ENCODE results near the gene NOTUM. TPM values are rescaled to one million over a fixed set of nuclear protein-coding genes. Genes with fewer than 3 reads are reported as not detected.

The NOTUM gene
- total RNA-seq, result not detected

DNA sequence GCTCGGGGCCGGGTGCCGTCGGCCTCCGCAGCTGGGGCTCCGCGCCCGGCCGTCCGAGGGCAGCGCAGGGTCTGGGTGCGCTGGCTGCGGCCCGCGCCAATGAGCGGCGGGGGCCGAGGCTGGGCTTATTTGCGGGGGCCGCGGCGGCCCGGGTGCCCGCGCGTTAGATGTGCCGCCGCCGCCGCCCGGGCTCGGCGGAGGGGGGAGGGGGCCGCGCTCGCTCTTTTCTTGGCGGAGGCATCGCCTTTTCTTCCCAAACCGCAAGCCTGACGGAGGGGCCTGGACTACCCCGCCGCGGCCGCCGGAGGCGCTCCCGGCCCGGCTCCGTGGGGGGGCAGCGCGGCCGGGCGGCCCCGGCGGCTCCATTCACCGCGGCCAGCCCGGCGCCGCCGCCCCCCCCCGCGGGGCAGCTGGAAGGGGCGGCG, at the start of gene NOTUM:
TSS of gene NOTUM (minus strand) at position 101 of the 425 bp plus-strand sequence. CDS start 278 bp downstream, outside the sequence.

DNA sequence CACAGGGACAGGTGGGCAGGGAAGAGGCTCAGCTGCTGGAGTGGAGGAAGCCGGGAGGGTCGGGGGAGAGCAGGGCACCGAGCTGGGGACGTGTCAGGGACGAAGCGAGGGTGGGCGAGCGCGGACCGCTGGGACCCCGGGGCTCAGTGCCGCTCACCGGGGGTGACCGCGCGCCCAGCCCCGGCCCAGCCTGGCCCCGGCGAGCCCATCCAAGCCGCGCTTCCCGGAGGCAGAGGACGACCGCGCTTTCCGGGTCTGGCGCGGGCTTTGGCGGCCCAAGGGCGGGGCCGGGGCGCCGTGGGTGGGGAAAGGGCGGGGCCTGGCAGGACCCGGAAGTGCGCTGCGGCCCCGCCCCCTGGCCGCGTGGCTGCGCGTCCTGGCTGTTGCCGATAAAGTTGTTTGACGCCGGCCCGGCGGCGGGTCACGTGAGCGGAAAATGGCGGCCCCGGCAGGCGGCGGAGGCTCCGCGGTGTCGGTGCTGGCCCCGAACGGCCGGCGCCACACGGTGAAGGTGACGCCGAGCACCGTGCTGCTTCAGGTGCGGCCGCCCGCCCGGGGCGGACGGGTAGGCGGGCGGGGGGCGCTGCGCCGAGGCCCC, 16.3 kb upstream of the NOTUM start, which contains the start of gene ASPSCR1:
TSS of gene ASPSCR1 (plus strand) at position 419 of the 598 bp plus-strand sequence. CDS start at position 437, 18 bp downstream.

DNA sequence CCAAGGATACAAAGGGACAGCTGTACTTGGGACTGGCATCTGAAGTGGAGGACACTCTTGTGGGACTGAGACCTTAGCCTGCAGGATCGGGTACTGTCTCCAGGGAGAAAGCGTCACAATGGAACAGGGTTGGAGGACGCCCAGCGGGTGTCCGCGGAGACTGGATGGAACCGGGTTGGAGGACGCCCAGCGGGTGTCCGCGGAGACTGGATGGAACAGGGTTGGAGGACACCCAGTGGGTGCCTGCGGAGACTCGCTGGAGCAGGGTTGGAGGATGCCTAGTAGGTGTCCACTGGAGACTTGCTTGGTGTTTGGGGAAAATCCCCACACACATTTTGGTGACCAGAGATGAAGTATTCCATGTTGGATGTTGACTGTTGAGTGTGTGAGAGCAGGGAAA, 13.8 kb downstream of the NOTUM start, which contains the start of gene MYADML2:
TSS of gene MYADML2 (minus strand) at position 45 of the 400 bp plus-strand sequence. CDS start 5,492 bp downstream, outside the sequence.

DNA sequence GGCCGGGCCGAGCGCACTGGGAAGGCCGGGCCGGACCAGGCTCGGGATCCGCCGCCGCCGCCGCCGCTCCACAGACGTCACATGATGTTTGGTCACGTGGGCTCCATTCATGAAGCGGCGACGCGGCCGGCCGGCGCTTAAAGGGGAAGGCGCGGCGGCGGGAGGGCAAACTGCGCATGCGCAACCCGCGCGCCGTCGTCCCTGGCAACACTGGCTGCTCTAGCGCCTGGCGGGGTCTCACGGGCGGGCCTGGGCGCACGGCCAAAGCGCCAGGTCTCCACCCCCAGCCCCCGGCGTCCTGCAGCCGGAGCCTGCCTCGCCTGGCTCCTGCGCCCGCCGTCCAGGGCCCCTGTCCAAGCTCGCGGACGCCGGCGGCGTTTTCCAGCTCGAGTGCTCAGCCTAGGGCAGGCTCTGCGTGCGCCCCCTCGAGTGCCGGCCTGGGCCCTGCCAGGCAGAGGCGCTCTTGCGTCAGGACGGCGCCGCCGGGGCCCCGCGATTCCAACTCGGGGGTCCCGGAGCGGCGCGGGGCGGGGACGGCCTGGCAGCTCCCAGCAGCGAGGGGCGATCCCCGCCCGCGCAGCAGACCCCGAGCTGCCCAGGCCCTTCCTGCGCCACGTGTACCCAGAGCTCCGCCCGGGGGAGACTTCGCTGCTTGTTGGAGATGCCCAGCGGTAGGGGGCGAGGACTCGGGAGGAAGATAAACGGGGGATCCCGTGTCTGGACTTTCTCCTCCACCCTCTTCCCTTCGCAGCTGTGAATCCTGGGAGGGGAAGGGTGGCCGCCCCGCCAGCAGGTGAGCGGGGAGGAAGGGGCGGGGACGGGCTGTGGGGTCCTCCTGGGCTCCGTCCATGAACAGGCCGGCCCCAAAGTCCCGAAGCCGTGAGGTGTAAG, 33.1 kb downstream of the NOTUM start, which contains the start of gene MAFG:
TSS of gene MAFG (minus strand) at position 83 of the 891 bp plus-strand sequence. CDS start 4,550 bp downstream, outside the sequence.

DNA sequence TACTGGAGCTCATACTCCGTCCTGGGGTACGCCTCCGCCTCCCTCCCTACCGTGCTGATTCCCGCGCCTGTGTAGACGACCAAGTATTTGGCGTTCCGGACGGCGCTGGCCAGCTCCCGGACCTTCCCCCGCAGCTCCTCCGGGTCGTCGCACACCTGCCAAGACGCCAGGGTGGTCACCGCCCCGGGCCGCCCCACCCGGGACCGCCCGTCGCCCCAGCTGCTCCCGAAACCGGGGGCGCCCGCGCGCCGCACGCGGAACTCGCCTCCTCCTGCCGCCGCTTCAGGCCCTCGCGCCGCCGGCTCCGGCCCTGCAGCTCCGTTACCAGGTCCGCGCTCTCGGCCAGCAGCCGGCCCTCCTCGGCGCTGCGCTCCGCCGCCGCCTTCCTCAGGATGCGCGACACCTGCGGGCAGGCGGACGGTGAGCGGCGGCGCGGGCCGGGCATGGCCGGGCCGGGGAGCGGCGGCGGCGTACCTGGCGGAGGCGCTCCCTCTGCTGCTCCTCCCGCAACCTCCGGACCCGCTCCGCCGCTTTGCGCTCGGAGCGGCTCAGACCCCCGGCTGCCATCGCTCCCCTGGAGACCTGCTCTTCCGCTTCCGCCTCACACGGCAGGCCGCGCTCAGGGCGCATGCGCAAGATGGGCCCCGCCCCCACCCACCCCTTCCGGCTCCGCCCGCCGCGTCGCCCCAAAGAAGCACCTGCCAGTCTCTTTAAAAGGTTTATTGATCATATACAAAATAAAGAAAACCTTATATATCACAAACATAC, 43.2 kb downstream of the NOTUM start, which contains the start of gene SIRT7:
TSS of gene SIRT7 (minus strand) at position 612 of the 768 bp plus-strand sequence. CDS start at position 567, 45 bp downstream.

DNA sequence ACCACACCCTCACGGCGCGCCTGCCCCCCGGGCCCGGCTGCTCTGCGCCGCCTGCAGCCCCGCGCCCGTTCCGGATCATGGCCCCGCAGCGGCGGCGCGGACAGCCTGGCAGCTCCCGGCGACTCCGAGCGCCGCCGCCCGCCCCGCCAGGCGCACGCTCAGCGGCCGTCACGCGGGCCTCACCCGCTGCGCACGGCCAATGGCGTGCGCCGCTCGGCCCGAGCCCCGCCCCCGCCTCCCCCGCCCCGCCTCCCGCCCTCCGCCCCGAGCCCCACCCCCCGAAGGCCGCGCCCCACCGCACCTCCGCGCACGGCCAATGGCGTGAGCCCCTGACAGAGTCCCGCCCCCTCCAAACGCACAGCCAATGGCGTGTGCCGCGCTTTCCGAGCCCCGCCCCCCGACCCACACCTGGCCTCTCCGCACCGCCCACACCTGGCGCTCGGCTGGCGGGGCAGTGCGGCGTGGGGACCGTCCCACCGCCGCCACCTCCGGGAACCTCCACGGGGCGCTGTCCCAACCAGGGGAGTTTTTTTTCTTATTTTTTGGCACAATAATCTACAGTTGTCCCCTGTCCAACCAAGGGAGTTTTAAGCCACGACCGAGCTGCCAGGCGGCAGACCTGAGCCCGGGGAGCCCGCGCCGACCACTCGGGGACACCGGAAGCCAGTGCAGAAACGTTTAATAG, 49.6 kb downstream of the NOTUM start, which contains the start of gene PCYT2:
TSS of gene PCYT2 (minus strand) at position 123 of the 685 bp plus-strand sequence. CDS start at position 79, 44 bp downstream.

Other genes starting within 250 kb of the NOTUM start
- gene SLC25A10, start 248.9 kb downstream of the NOTUM start, total RNA-seq, result 10 to 100 TPM; 12.7 to 27.6 TPM
- not detected for gene GCGR, start 157.0 kb downstream of the NOTUM start, total RNA-seq
- 10 to 100 TPM; 84.9 to 98.4 TPM for gene MCRIP1, start 127.9 kb downstream of the NOTUM start, total RNA-seq
- gene PPP1R27, start 126.1 kb downstream of the NOTUM start, total RNA-seq, result not detected
- 100 to 1,000 TPM; 383 to 481 TPM for gene P4HB, start 100.7 kb downstream of the NOTUM start, total RNA-seq
- 100 to 1,000 TPM; 192 to 263 TPM for gene ARHGDIA, start 89.8 kb downstream of the NOTUM start, total RNA-seq
- gene ALYREF, start 69.6 kb downstream of the NOTUM start, total RNA-seq, result 100 to 1,000 TPM in 1 of 2 donors, 10 to 100 TPM in 1; 71.6 to 187 TPM
- gene ANAPC11, start 69.5 kb downstream of the NOTUM start, total RNA-seq, result 100 to 1,000 TPM; 113 to 141 TPM
- 1 to 10 TPM in 1 of 2 donors, not detected in 1; 1.0 TPM for gene NPB, start 58.9 kb downstream of the NOTUM start, total RNA-seq
- gene PCYT2, start 49.8 kb downstream of the NOTUM start, total RNA-seq, result 10 to 100 TPM; 71.6 to 82.9 TPM
- gene SIRT7, start 43.0 kb downstream of the NOTUM start, total RNA-seq, result 10 to 100 TPM; 14.1 to 15.3 TPM
- 10 to 100 TPM; 23.1 to 33.0 TPM for gene MAFG, start 33.5 kb downstream of the NOTUM start, total RNA-seq
- gene PYCR1, start 23.9 kb downstream of the NOTUM start, total RNA-seq, result 10 to 100 TPM in 1 of 2 donors, 1 to 10 TPM in 1; 8.3 to 14.3 TPM
- gene MYADML2, start 14.0 kb downstream of the NOTUM start, total RNA-seq, result not detected
- 10 to 100 TPM; 23.6 to 33.7 TPM for gene ASPSCR1, start 16.4 kb upstream of the NOTUM start, total RNA-seq
- gene CENPX, start 61.7 kb upstream of the NOTUM start, total RNA-seq, result 10 to 100 TPM; 24.8 to 72.9 TPM
- 10 to 100 TPM; 14.8 to 30.0 TPM for gene LRRC45, start 62.1 kb upstream of the NOTUM start, total RNA-seq
- 10 to 100 TPM; 10.3 to 13.7 TPM for gene RAC3, start 70.5 kb upstream of the NOTUM start, total RNA-seq
- 10 to 100 TPM; 50.9 to 62.6 TPM for gene DCXR, start 76.5 kb upstream of the NOTUM start, total RNA-seq
- gene RFNG, start 90.6 kb upstream of the NOTUM start, total RNA-seq, result 10 to 100 TPM; 20.3 to 26.3 TPM
- 100 to 1,000 TPM; 100 to 150 TPM for gene GPS1, start 90.7 kb upstream of the NOTUM start, total RNA-seq
- 10 to 100 TPM; 64.0 to 81.3 TPM for gene DUS1L, start 104.6 kb upstream of the NOTUM start, total RNA-seq
- gene FASN, start 137.0 kb upstream of the NOTUM start, total RNA-seq, result 100 to 1,000 TPM; 134 to 239 TPM